ENCODE measurements around the gene CYP26B1. TPM values are rescaled to one million over a fixed set of nuclear protein-coding genes. Genes with fewer than 3 reads are reported as not detected.

The CYP26B1 gene
- total and polyA plus RNA-seq, 8 donors, result 3.1 to 7.6 (median 4.9) TPM

DNA sequence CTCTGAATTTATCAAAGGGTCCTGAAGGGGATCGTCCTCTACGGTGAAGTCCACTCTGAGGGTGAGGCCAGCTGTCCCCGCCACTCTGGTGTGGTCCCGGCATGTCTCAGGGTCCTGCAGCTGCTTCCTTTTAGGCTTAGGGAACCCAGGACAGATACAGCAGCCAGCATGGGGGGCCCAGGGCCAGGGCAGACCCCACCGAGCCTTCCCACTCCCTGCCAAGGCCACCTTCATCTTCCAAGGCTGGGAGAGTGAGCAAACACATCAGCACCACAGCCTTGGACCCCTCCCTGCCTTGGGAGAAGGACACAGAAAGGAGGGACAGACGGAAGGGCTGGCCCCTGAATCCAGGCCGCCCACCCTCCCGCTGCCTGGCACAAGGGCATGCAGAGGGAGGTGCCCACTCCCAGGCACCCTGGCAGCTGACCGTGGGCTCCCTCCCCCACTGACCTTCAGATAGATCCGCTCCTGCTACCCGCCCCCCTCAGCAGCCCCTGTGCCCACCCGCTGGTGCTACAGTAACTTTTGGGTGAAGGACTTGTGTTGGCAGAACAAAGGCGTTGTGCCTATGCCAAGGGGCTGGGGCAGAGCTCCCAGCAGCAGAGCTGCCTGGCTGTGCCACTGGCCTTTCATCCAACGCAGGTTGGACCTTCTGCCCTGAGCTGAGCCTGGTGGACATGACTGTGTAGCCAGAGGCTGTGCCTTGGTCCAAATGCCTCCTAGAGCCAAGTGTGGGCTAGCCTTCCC lies 7.6 kb downstream of the CYP26B1 start:
- H3K27ac ChIP-seq, result no peak overlapping the region
- DNase-seq (peak in 1 of 4 donors; percentile 28), ATAC-seq (no peak)
- TF ChIP-seq, protein P1, sequence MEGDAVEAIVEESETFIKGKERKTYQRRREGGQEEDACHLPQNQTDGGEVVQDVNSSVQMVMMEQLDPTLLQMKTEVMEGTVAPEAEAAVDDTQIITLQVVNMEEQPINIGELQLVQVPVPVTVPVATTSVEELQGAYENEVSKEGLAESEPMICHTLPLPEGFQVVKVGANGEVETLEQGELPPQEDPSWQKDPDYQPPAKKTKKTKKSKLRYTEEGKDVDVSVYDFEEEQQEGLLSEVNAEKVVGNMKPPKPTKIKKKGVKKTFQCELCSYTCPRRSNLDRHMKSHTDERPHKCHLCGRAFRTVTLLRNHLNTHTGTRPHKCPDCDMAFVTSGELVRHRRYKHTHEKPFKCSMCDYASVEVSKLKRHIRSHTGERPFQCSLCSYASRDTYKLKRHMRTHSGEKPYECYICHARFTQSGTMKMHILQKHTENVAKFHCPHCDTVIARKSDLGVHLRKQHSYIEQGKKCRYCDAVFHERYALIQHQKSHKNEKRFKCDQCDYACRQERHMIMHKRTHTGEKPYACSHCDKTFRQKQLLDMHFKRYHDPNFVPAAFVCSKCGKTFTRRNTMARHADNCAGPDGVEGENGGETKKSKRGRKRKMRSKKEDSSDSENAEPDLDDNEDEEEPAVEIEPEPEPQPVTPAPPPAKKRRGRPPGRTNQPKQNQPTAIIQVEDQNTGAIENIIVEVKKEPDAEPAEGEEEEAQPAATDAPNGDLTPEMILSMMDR (IDR thresholded peaks at IDR 0.05), result no peak
- no peak overlapping the region for H3K4me3 ChIP-seq
- H3K4me1 ChIP-seq, result peaks cover 21 to 30% of the 10 kb centered on the region in 2 donors
- intact Hi-C loops (cut with DNase I), result loop anchor here in 1 of 2 donors (5.0 kb wide), 1 partner anchor 338 kb away; no protein-coding TSS in a partner anchor
- no peaks in the 10 kb centered on the region for H3K9me3 ChIP-seq
- H3K27me3 ChIP-seq, result peaks cover 18 to 37% of the 10 kb centered on the region in 2 donors
- no peaks in the 10 kb centered on the region for H3K36me3 ChIP-seq

DNA sequence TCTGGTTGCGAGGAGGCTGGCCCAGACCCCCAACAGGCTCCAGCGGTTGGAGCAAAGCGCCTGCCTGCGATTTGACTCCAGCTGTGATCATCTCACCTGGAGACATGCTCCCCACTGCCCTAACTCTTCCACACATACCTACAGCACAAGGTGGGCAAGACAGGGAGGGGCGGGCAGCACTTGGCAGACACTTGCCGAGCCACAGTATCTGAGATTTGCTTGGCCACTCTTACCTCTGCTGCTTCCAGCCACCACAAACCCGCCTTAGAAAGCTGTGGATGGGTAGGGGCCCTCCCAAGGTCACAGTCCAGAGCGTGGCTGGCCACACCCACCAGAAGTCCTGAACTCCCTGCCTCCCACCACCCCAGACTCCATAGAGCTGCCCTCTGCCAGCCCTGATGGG lies 8.2 kb downstream of the CYP26B1 start:
- DNase-seq (peak in 1 of 4 donors; percentile 27), ATAC-seq (no peak)
- intact Hi-C loops (cut with DNase I), result no loop called here
- H3K36me3 ChIP-seq, result no peaks in the 10 kb centered on the region
- H3K4me3 ChIP-seq, result no peak overlapping the region
- peaks cover 15 to 24% of the 10 kb centered on the region in 2 donors for H3K4me1 ChIP-seq
- H3K27ac ChIP-seq, result no peak overlapping the region
- TF ChIP-seq, protein P1 (IDR thresholded peaks at IDR 0.05), result no peak
- H3K27me3 ChIP-seq, result peaks cover 12 to 31% of the 10 kb centered on the region in 2 donors
- no peaks in the 10 kb centered on the region for H3K9me3 ChIP-seq

DNA sequence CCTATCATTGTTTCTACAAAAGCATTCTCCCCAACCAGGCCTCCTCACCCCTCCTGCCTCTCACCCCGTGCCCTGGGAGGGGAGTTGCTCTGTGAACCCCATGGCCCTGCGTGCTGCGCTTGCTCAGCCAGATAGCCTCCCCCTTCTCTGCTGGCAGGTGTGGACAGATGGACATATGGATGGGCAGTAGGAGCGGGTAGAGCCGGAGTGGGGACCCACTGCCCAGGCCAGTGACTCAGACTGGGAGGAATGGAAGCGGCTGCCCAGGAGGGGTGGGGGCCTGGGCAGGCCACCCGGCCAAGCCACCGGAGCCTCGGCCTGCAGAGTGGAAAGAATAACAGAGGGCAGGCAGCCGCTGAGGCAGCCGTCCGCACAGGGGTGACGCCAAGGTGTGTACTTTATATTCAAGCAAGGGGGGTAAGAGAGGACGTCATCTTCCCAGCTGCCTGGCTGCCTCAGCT lies 8.7 kb downstream of the CYP26B1 start:
- TF ChIP-seq, protein P1 (IDR thresholded peaks at IDR 0.05), result no peak
- Histone ChIP-seq H3K4me3 (no peak overlapping the region), H3K27ac (no peak overlapping the region), H3K27me3 (peaks cover 7 to 26% of the 10 kb centered on the region in 2 donors), H3K9me3 (no peaks in the 10 kb centered on the region), H3K36me3 (no peaks in the 10 kb centered on the region), H3K4me1 (peaks cover 12 to 19% of the 10 kb centered on the region in 2 donors)
- ATAC-seq (no peak), DNase-seq (peak in 2 of 4 donors; percentile 23 to 78)
- intact Hi-C loops (cut with DNase I), result no loop called here

DNA sequence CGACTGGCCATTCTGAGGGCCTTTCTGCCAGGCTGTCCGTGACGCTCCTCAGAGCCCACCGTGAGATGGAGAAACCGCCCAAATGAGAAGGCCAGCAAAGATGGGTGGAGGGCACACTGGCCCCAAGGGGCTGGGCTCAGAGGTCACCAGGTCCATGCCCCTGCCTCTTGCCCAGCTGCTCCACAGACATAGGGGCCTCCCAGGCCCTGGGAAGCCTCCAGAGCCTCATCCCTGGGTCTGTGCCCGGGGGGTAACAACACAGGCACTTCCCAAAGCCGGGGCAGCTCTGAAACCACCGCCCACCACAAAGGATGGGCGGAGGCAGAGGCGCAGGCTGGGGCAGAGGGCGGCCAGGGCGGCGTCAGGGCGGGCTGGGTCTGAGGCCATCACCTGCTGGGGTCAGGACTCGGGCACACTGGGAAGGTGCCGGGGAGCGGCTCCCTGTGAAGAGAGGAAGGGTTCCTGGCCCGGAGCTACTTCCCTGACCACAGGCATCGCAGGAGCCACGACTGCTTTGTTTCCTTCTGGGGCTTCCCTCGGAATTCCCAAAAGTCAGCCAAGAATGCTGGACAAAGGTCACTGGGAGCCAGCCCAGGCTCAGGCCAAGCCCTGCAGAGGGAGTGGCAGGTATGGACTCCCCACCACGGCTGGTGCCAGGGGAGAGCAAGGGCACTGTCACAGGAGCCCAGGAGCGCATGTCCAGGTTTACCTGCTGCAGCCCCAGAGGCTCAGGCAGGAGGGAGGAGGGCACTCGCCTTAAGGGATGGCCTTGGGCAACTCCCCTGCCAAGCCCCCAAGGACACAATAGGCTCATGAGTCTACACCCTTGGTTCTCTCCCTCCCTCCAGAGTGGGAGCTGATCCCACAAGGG lies 9.4 kb downstream of the CYP26B1 start:
- intact Hi-C loops (cut with DNase I), result no loop called here
- H3K4me3 ChIP-seq, result no peak overlapping the region
- TF ChIP-seq, protein P1 (IDR thresholded peaks at IDR 0.05), result no peak

More for the DNA sequence above, 9.4 kb downstream of the CYP26B1 start:
- Histone ChIP-seq H3K27me3 (peaks cover 0 to 19% of the 10 kb centered on the region in 2 donors), H3K27ac (no peak overlapping the region), H3K4me1 (peaks cover 5 to 12% of the 10 kb centered on the region in 2 donors), H3K9me3 (no peaks in the 10 kb centered on the region), H3K36me3 (no peaks in the 10 kb centered on the region)
- DNase-seq, result peak in 2 of 4 donors; percentile 30 to 74
- no peak for ATAC-seq
